Measurements from ENCODE around the gene FBRSL1. TPM values are rescaled to one million over a fixed set of nuclear protein-coding genes. Genes with fewer than 3 reads are reported as not detected.

Gene FBRSL1
- total RNA-seq, 1 donor from 2014 or later, result 58.6 TPM

DNA sequence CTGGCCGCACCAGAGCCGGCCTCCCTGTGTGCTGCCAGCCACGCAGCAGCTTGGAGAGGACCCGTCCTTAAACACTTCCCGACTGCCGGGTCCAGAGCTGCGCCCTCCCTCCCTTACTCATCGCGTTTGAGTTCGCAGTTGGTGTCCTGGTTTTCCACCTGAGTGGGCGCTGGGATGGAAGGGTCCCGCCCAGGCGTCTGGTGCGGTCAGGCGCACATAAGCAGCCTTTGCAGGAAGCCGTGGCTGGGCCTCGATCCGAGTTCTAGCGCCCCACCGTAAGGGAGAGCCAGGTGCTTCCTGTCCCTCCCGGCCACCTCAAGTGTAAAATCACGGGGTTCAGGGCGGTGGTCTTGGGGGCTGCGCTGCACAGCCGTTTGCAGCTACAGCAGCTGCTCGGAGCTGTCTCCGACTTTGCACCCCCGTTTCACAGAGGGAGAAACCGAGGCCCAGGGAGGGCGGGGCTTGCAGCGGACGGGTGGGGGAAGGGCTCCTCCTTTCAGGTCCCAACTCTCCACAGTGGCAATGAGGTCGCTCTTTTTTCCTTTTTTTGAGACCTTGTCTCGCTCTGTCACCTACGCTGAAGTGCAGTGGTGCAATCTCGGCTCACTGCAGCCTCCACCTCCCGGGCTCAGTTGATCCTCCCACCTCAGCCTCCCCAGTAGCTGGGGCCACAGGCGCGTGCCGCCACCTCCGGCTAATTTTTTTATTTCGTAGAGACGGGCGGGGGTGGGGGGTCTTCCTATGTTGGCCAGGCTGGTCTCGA lies 69.1 kb downstream of the FBRSL1 start:
- no peak for DNase-seq
- ATAC-seq (ENCODE audit: poor library complexity), result no peak
- intact Hi-C loops (cut with DNase I), result no loop called here

GRCh38 chr12:132559652-132560363 lies 69.9 kb downstream of the FBRSL1 start:
- ATAC-seq (ENCODE audit: poor library complexity), result peak; percentile 67
- DNase-seq, result peak; percentile 51
- intact Hi-C loops (cut with DNase I), result no loop called here

- intact Hi-C loops (cut with DNase I), result no loop called here
- DNase-seq (no peak), ATAC-seq (ENCODE audit: poor library complexity) (peak; percentile 21)
Observed at GRCh38 chr12:132560364-132560613, 70.3 kb downstream of the FBRSL1 start.

DNA sequence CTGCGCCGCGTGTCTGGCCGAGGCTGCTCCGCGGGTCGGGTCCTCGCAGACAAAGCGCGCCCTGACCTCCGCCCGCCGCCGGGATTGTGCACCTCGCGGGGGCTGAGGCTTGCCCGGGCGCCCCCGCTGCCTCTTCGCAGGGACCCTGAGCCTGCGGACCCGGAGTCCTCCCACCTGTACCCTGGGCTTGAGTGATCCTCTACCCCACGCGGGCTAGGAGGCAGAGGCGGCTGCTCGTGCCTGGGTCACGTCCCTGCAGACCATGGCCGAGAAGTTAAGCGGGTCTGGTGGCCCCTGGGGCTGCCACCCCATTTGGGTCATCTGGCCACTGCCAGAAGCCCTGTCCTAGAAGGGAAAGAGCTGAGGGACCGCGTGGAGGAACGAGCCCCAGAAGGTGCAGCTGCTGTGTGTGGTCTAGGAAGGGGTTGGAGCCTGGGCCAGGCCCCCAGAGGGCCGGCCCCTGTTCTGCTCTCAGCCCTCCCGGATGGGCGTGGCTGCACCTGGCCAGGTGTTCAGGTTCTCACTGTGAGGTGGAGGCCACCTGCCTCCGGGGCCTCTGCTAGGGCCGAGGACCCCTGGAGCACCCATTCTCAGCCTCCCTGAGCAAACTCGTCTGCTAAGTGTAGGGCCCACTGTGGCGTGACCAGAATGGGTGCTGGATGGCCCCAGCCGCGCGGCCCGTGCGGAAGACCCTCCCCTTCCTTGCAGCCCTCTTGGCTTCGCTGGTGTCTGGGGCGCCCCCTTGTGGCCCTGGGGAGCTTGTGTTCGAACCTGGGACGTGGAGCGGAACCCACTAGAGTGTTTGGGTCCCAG lies 70.9 kb downstream of the FBRSL1 start:
- intact Hi-C loops (cut with DNase I), result no loop called here
- peak; percentile 55 for DNase-seq
- peak; percentile 7 for ATAC-seq (ENCODE audit: poor library complexity)

Other genes with a start within 250 kb of the FBRSL1 start
- not detected for gene GALNT9, start 160.6 kb upstream of the FBRSL1 start, total RNA-seq
- not detected for gene LRCOL1, start 120.4 kb downstream of the FBRSL1 start, total RNA-seq
- not detected for gene P2RX2, start 128.6 kb downstream of the FBRSL1 start, total RNA-seq
- gene POLE, start 197.2 kb downstream of the FBRSL1 start, total RNA-seq, result 10.3 TPM
- gene PXMP2, start 197.4 kb downstream of the FBRSL1 start, total RNA-seq, result 54.9 TPM
- 32.6 TPM for gene PGAM5, start 220.7 kb downstream of the FBRSL1 start, total RNA-seq